ENCODE measurements around the gene ELP1. TPM values are rescaled to one million over a fixed set of nuclear protein-coding genes. Genes with fewer than 3 reads are reported as not detected.

ELP1 gene
- total and polyA plus RNA-seq, 2 of the 4 experiments (the other 2 are of a cell fraction): 20.0 to 43.2 TPM

GRCh38 chr9:108860764-108861163 is 73.2 kb downstream of the ELP1 start:
- Histone ChIP-seq H3K9ac (ENCODE audit: low read depth, low read length) (no peak overlapping the region), H4K91ac (ENCODE audit: insufficient read depth, low read depth, low read length) (no peak overlapping the region), H3K23ac (ENCODE audit: low read depth, low read length) (no peak overlapping the region), H3K4me2 (ENCODE audit: low read depth, low read length) (no peak overlapping the region), H2AK9ac (replicated peaks; ENCODE audit: low read depth, low read length, poor library complexity) (no peak overlapping the region), H3K9me3 (ENCODE audit: control insufficient read depth, insufficient read depth, low read length) (no peaks in the 10 kb centered on the region), H3K4ac (ENCODE audit: low read depth, low read length) (no peak overlapping the region), H3K79me1 (ENCODE audit: low read depth in 1 of 2, low read length in 2 of 2) (no peaks in the 10 kb centered on the region), H2BK5ac (ENCODE audit: low read depth, low read length, poor library complexity, severe bottlenecking) (no peak overlapping the region), H4K5ac (ENCODE audit: low read depth, low read length) (no peak overlapping the region), H3K27me3 (ENCODE audit: control insufficient read depth, insufficient read depth, low read length) (peaks cover 2% of the 10 kb centered on the region), H2BK120ac (ENCODE audit: low read depth, low read length) (no peak overlapping the region), H2BK20ac (ENCODE audit: low read depth, low read length) (no peak overlapping the region), H2AFZ (replicated peaks; ENCODE audit: low read length, poor library complexity) (no peak overlapping the region), H4K20me1 (ENCODE audit: insufficient read depth, low read length) (no peaks in the 10 kb centered on the region), H3K27ac (ENCODE audit: insufficient read depth, low read length) (no peak overlapping the region), H4K8ac (ENCODE audit: low read depth in 2 of 2, low read length in 2 of 2) (no peak overlapping the region), H2BK15ac (ENCODE audit: low read depth, low read length) (no peak overlapping the region), H3K4me3 (ENCODE audit: insufficient read depth, low read depth, low read length) (no peak overlapping the region), H3K14ac (replicated peaks; ENCODE audit: low read depth, low read length) (no peak overlapping the region), H2AK5ac (ENCODE audit: low read depth, low read length) (no peak overlapping the region), H3K18ac (ENCODE audit: low read depth, low read length) (no peak overlapping the region), H3K36me3 (ENCODE audit: control insufficient read depth, insufficient read depth, low read length) (no peaks in the 10 kb centered on the region), H3K4me1 (ENCODE audit: control insufficient read depth, insufficient read depth, low read length) (no peaks in the 10 kb centered on the region), H3K56ac (ENCODE audit: extremely low read depth, insufficient read depth, low read length) (no peak overlapping the region), H3K9me1 (ENCODE audit: insufficient read depth, low read length) (no peaks in the 10 kb centered on the region)
- TF ChIP-seq USF2 (IDR thresholded peaks at IDR 0.05; ENCODE audit: low read depth, low read length) (no peak), RAD21 (IDR thresholded peaks at IDR 0.05; ENCODE audit: low read length) (no peak), SMC3 (IDR thresholded peaks at IDR 0.05; ENCODE audit: low read depth, low read length) (no peak)
- ChIA-PET CTCF (interaction anchor here (1.6 kb wide), 1 partner anchor 18 kb away, joined by 4 read pairs; no protein-coding TSS in a partner anchor), POLR2A (ENCODE audit: unreplicated experiment) (no interaction called here)
- WGBS, 2 experiments (ENCODE audit: extremely low coverage in 2 of 2, insufficient read length in 1 of 2): no CpG with 5 or more reads among the region's 2 CpGs
- no peak for DNase-seq
- in situ Hi-C loops (cut with MboI; ENCODE audit: low sequenced_read_pairs): no loop called here
- BruUV-seq (replicated peaks): no TSS peak
- no peak for ATAC-seq (ENCODE audit: low read depth)
- dilution Hi-C loops (cut with HindIII; ENCODE audit: low sequenced_read_pairs, unreplicated experiment): no loop called here
- intact Hi-C loops (cut with micrococcal nuclease): no loop called here
